Measurements from ENCODE around the gene GABRB2. TPM values are rescaled to one million over a fixed set of nuclear protein-coding genes. Genes with fewer than 3 reads are reported as not detected.

GABRB2 gene
- total RNA-seq, 1 donor from 2014 or later, result not detected

GRCh38 chr5:161562446-161562845 lies 15.9 kb upstream of the GABRB2 start:
- no peaks in the 10 kb centered on the region for H3K36me3 Mint-ChIP-seq (ENCODE audit: unreplicated experiment)
- DNase-seq (ENCODE audit: extremely low spot score, unreplicated experiment), result no peak
- H3K27ac Mint-ChIP-seq (ENCODE audit: unreplicated experiment), result no peak overlapping the region
- no peak for TF ChIP-seq CTCF (IDR thresholded peaks at IDR 0.05)
- no peaks in the 10 kb centered on the region for H3K27me3 Mint-ChIP-seq (ENCODE audit: unreplicated experiment)
- H3K4me1 Mint-ChIP-seq (ENCODE audit: unreplicated experiment), result no peaks in the 10 kb centered on the region
- H3K9me3 Mint-ChIP-seq (ENCODE audit: unreplicated experiment), result no peaks in the 10 kb centered on the region
- H3K4me3 Mint-ChIP-seq (ENCODE audit: unreplicated experiment), result no peak overlapping the region

- peaks cover 8% of the 10 kb centered on the region for H3K9me3 Mint-ChIP-seq (ENCODE audit: unreplicated experiment)
- no peak overlapping the region for H3K27ac Mint-ChIP-seq (ENCODE audit: unreplicated experiment)
- no peak for TF ChIP-seq CTCF (IDR thresholded peaks at IDR 0.05)
- DNase-seq (ENCODE audit: extremely low spot score, unreplicated experiment), result no peak
- peaks cover 21% of the 10 kb centered on the region for H3K4me1 Mint-ChIP-seq (ENCODE audit: unreplicated experiment)
- H3K36me3 Mint-ChIP-seq (ENCODE audit: unreplicated experiment), result no peaks in the 10 kb centered on the region
- H3K4me3 Mint-ChIP-seq (ENCODE audit: unreplicated experiment), result no peak overlapping the region
- H3K27me3 Mint-ChIP-seq (ENCODE audit: unreplicated experiment), result peaks cover 48% of the 10 kb centered on the region
These were observed 2.6 kb upstream of the GABRB2 start for GRCh38 chr5:161549106-161549505.

GRCh38 chr5:161548487-161549094 lies 2.1 kb upstream of the GABRB2 start:
- Mint-ChIP-seq H3K9me3 (ENCODE audit: unreplicated experiment) (peaks cover 7% of the 10 kb centered on the region), H3K27me3 (ENCODE audit: unreplicated experiment) (peaks cover 50% of the 10 kb centered on the region), H3K4me3 (ENCODE audit: unreplicated experiment) (no peak overlapping the region), H3K36me3 (ENCODE audit: unreplicated experiment) (no peaks in the 10 kb centered on the region), H3K27ac (ENCODE audit: unreplicated experiment) (no peak overlapping the region), H3K4me1 (ENCODE audit: unreplicated experiment) (peaks cover 21% of the 10 kb centered on the region)
- TF ChIP-seq CTCF (IDR thresholded peaks at IDR 0.05), result no peak
- DNase-seq (ENCODE audit: extremely low spot score, unreplicated experiment), result no peak

GRCh38 chr5:161547738-161548486 lies 1.4 kb upstream of the GABRB2 start:
- no peak overlapping the region for H3K27ac Mint-ChIP-seq (ENCODE audit: unreplicated experiment)
- H3K27me3 Mint-ChIP-seq (ENCODE audit: unreplicated experiment), result peaks cover 50% of the 10 kb centered on the region
- H3K4me3 Mint-ChIP-seq (ENCODE audit: unreplicated experiment), result peak overlapping the region; percentile 50
- DNase-seq (ENCODE audit: extremely low spot score, unreplicated experiment), result no peak
- peaks cover 7% of the 10 kb centered on the region for H3K9me3 Mint-ChIP-seq (ENCODE audit: unreplicated experiment)
- TF ChIP-seq CTCF (IDR thresholded peaks at IDR 0.05), result no peak
- no peaks in the 10 kb centered on the region for H3K36me3 Mint-ChIP-seq (ENCODE audit: unreplicated experiment)
- H3K4me1 Mint-ChIP-seq (ENCODE audit: unreplicated experiment), result peaks cover 21% of the 10 kb centered on the region

GRCh38 chr5:161547406-161547737 lies 847 bp upstream of the GABRB2 start:
- Mint-ChIP-seq H3K4me1 (ENCODE audit: unreplicated experiment) (peaks cover 21% of the 10 kb centered on the region), H3K36me3 (ENCODE audit: unreplicated experiment) (no peaks in the 10 kb centered on the region), H3K27ac (ENCODE audit: unreplicated experiment) (no peak overlapping the region), H3K27me3 (ENCODE audit: unreplicated experiment) (peaks cover 50% of the 10 kb centered on the region), H3K9me3 (ENCODE audit: unreplicated experiment) (peaks cover 7% of the 10 kb centered on the region), H3K4me3 (ENCODE audit: unreplicated experiment) (peak overlapping the region; percentile 50)
- TF ChIP-seq CTCF (IDR thresholded peaks at IDR 0.05), result no peak
- DNase-seq (ENCODE audit: extremely low spot score, unreplicated experiment), result no peak

All from osteocyte (in vitro differentiated cells).